GM19025 (cell line): ENCODE measurements around the gene ADGRF1.

Experiments used
- ATAC-seq: cut with Tn5 transposase; IDR thresholded peaks from one replicate; pipeline ENCODE4 v1.9.1; 2021; ENCODE audit warnings: mild to moderate bottlenecking, low read depth, moderate library complexity; ENCODE audit not compliant: unreplicated experiment

Gene ADGRF1

GRCh38 chr6:46990031-46990644 lies 52.0 kb downstream of the ADGRF1 start:
- no peak for ATAC-seq

- no peak for ATAC-seq
These were observed 52.7 kb downstream of the ADGRF1 start for GRCh38 chr6:46989398-46989797.

- no peak for ATAC-seq
These were observed 56.2 kb downstream of the ADGRF1 start for GRCh38 chr6:46985943-46986342.

GRCh38 chr6:46983007-46983411 lies 59.1 kb downstream of the ADGRF1 start:
- ATAC-seq, result no peak

- no peak for ATAC-seq
These were observed 62.9 kb downstream of the ADGRF1 start for GRCh38 chr6:46979206-46979605.

- no peak for ATAC-seq
These were observed 67.3 kb downstream of the ADGRF1 start for GRCh38 chr6:46974786-46975185.

GRCh38 chr6:46973029-46973428 lies 69.1 kb downstream of the ADGRF1 start:
- no peak for ATAC-seq

GRCh38 chr6:46972531-46972930 lies 69.6 kb downstream of the ADGRF1 start:
- ATAC-seq, result no peak

- no peak for ATAC-seq
These were observed 72.9 kb downstream of the ADGRF1 start for GRCh38 chr6:46969206-46969605.

GRCh38 chr6:46967826-46968349 lies 74.2 kb downstream of the ADGRF1 start:
- ATAC-seq, result no peak

- no peak for ATAC-seq
These were observed 77.2 kb downstream of the ADGRF1 start for GRCh38 chr6:46964716-46965519.

- ATAC-seq, result no peak
These were observed 78.5 kb downstream of the ADGRF1 start for GRCh38 chr6:46963626-46964025.

GRCh38 chr6:46963039-46963438 lies 79.1 kb downstream of the ADGRF1 start:
- no peak for ATAC-seq

- ATAC-seq, result no peak
These were observed 80.4 kb downstream of the ADGRF1 start for GRCh38 chr6:46961711-46962110.

GRCh38 chr6:46961232-46961631 lies 80.9 kb downstream of the ADGRF1 start:
- ATAC-seq, result no peak

- ATAC-seq, result no peak
These were observed 82.7 kb downstream of the ADGRF1 start for GRCh38 chr6:46959419-46959818.

GRCh38 chr6:46956409-46956808 lies 85.7 kb downstream of the ADGRF1 start:
- no peak for ATAC-seq

- ATAC-seq, result no peak
These were observed 87.2 kb downstream of the ADGRF1 start for GRCh38 chr6:46954837-46955451.

- no peak for ATAC-seq
These were observed 88.2 kb downstream of the ADGRF1 start for GRCh38 chr6:46953921-46954320.

GRCh38 chr6:46949632-46950280 lies 92.4 kb downstream of the ADGRF1 start:
- ATAC-seq, result no peak

GRCh38 chr6:46948699-46949098 lies 93.4 kb downstream of the ADGRF1 start:
- no peak for ATAC-seq
